ENCODE results near the gene GALNT9.

- TF ChIP-seq CTCF (IDR thresholded peaks at IDR 0.05; ENCODE audit: poor library complexity), result no peak
- TF ChIP-seq EZH2 (IDR thresholded peaks at IDR 0.05; ENCODE audit: borderline replicate concordance), result no peak
- TF ChIP-seq EZH2phosphoT487 (IDR thresholded peaks at IDR 0.05; ENCODE audit: low read depth, severe bottlenecking, unreplicated experiment), result no peak
Measured at GRCh38 chr12:132319991-132320570, 9.3 kb downstream of the GALNT9 start.

All from hepatocyte (in vitro differentiated cells).